ENCODE measurements around the gene F8.

- TF ChIP-seq EZH2 (IDR thresholded peaks at IDR 0.05; ENCODE audit: low read length, unreplicated experiment) (no peak), CTCF (conservative IDR thresholded peaks at IDR 0.05; ENCODE audit: low read depth, low read length) (no peak)
Observed at GRCh38 chrX:154873329-154873728, 149.2 kb downstream of the F8 start.
